HG03432 (cell line): Measurements from ENCODE around the gene SMIM27.
"Not testable (repeated sequence)": the region's sequence is repeated elsewhere in the genome, so short reads cannot be mapped to it uniquely, and the experiment has no call there.

Source experiments
- ATAC-seq: cut with Tn5 transposase; IDR thresholded peaks from one replicate; pipeline ENCODE4 v1.9.1; 2021; ENCODE audit warnings: mild to moderate bottlenecking, moderate library complexity; ENCODE audit not compliant: unreplicated experiment

Gene SMIM27

GRCh38 chr9:32552172-32552872, at the start of gene SMIM27, which contains the start of gene TOPORS:
SMIM27 (plus strand) TSS chr9:32552327; CDS start chr9:32552435, 108 bp downstream.
TOPORS (minus strand) TSS chr9:32552586; CDS start chr9:32552436, 150 bp downstream.
- peak; percentile 78 for ATAC-seq

- no peak for ATAC-seq
These were observed 49.7 kb upstream of the SMIM27 start for GRCh38 chr9:32502464-32502863.

GRCh38 chr9:32503008-32503407, 49.1 kb upstream of the SMIM27 start:
- ATAC-seq = no peak

- no peak for ATAC-seq
These were observed 43.4 kb upstream of the SMIM27 start for GRCh38 chr9:32508728-32509127.

GRCh38 chr9:32516241-32516640, 35.9 kb upstream of the SMIM27 start:
- no peak for ATAC-seq

- no peak for ATAC-seq
These were observed 33.9 kb upstream of the SMIM27 start for GRCh38 chr9:32518276-32518675.

- no peak for ATAC-seq
These were observed 28.2 kb upstream of the SMIM27 start for GRCh38 chr9:32523910-32524309.

- ATAC-seq = not testable (repeated sequence)
These were observed 27.6 kb upstream of the SMIM27 start for GRCh38 chr9:32524558-32524891.

- ATAC-seq = peak; percentile 35
These were observed 27.0 kb upstream of the SMIM27 start for GRCh38 chr9:32524892-32525708.

GRCh38 chr9:32525709-32526030, 26.5 kb upstream of the SMIM27 start:
- no peak for ATAC-seq

GRCh38 chr9:32526041-32526706, 26.0 kb upstream of the SMIM27 start, which contains the start of gene RIGI:
RIGI (minus strand) TSS chr9:32526196; CDS start chr9:32526166, 30 bp downstream.
- peak; percentile 80 for ATAC-seq

GRCh38 chr9:32526707-32527048, 25.4 kb upstream of the SMIM27 start:
- ATAC-seq = no peak

GRCh38 chr9:32533336-32533735, 18.8 kb upstream of the SMIM27 start:
- no peak for ATAC-seq

GRCh38 chr9:32533816-32534215, 18.3 kb upstream of the SMIM27 start:
- no peak for ATAC-seq

GRCh38 chr9:32543047-32543446, 9.1 kb upstream of the SMIM27 start:
- no peak for ATAC-seq

GRCh38 chr9:32545884-32546283, 6.2 kb upstream of the SMIM27 start:
- no peak for ATAC-seq

GRCh38 chr9:32548213-32548612, 3.9 kb upstream of the SMIM27 start:
- ATAC-seq = not testable (repeated sequence)

- ATAC-seq = no peak
These were observed 2.0 kb upstream of the SMIM27 start for GRCh38 chr9:32550150-32550561.

- ATAC-seq = peak; percentile 71
These were observed 1.4 kb upstream of the SMIM27 start for GRCh38 chr9:32550562-32551275.

- ATAC-seq = peak; percentile 1
These were observed 663 bp upstream of the SMIM27 start for GRCh38 chr9:32551276-32552051.
